OCI-LY3 (cell line): ENCODE results near the gene PIK3CA.
"Not testable (repeated sequence)": the region's sequence is repeated elsewhere in the genome, so short reads cannot be mapped to it uniquely, and the experiment has no call there.

Experiments
- H2AFZ ChIP-seq: fragments of 200-600, 300-600 bp; shearing (Covaris generic); 2 replicates; pipeline ENCODE4 v1.6.0; 2014; ENCODE audit warnings: antibody characterized with exemption, low read depth, low read length
- H3K27ac ChIP-seq: fragments of 200-600, 300-600 bp; sonication (generic); 2 replicates; pipeline ENCODE4 v1.5.1; 2014; ENCODE audit warnings: mild to moderate bottlenecking, low read length, moderate library complexity, mixed read lengths
- H3K27me3 ChIP-seq: fragments of 200-600, 300-600 bp; sonication (generic); 2 replicates; pipeline ENCODE4 v1.6.1; 2014; ENCODE audit warnings: low read depth, low read length, mixed read lengths
- H3K36me3 ChIP-seq: fragments of 200-600, 300-600 bp; sonication (generic); replicated peaks from 2 replicates; pipeline ENCODE3; 2014; ENCODE audit warnings: low read depth, low read length, mixed read lengths
- H3K4me1 ChIP-seq: fragments of 300-600, 200-600 bp; sonication (generic); 2 replicates; pipeline ENCODE4 v1.6.1; 2014; ENCODE audit warnings: low read length, mixed read lengths
- H3K4me2 ChIP-seq: fragments of 200-600, 300-600 bp; sonication (generic); 2 replicates; pipeline ENCODE4 v1.6.1; 2014; ENCODE audit warnings: low read length, mixed read lengths
- H3K4me3 ChIP-seq: fragments of 300-600, 200-600 bp; sonication (generic); 2 replicates; pipeline ENCODE4 v1.5.1; 2014; ENCODE audit warnings: antibody characterized with exemption, mild to moderate bottlenecking, low read length, moderate library complexity
- H3K79me2 ChIP-seq: fragments of 300-600, 200-600 bp; shearing (Covaris generic); 2 replicates; pipeline ENCODE4 v1.6.1; 2014; ENCODE audit warnings: mild to moderate bottlenecking, low read length, mixed read lengths
- H3K9ac ChIP-seq: fragments of 300-600, 200-600 bp; shearing (Covaris generic); 2 replicates; pipeline ENCODE4 v1.6.0; 2014; ENCODE audit warnings: mild to moderate bottlenecking, low read length, moderate library complexity
- H3K9me3 ChIP-seq: fragments of 200-600, 300-600 bp; shearing (Covaris generic); 2 replicates; pipeline ENCODE4 v1.6.1; 2014; ENCODE audit warnings: low read length, mixed read lengths; ENCODE audit not compliant: insufficient read depth
- H4K20me1 ChIP-seq: fragments of 200-600, 300-600 bp; sonication (generic); 2 replicates; pipeline ENCODE4 v1.6.1; 2016; ENCODE audit warnings: low read length, mixed read lengths; ENCODE audit not compliant: insufficient read depth
- CTCF ChIP-seq: fragments of 200-600, 300-600 bp; sonication (generic); IDR thresholded peaks from 2 replicates; pipeline ENCODE4 v1.5.1; 2014; ENCODE audit warnings: antibody characterized with exemption, low read length, low read depth
- EZH2phosphoT487 ChIP-seq: fragments of 200-600 bp; shearing (Covaris generic); IDR thresholded peaks from 2 replicates; pipeline ENCODE4 v1.6.1; 2018; ENCODE audit warnings: antibody characterized with exemption, mixed run types, low read depth

The PIK3CA gene

GRCh38 chr3:179268400-179269051, 120.4 kb downstream of the PIK3CA start:
- Histone ChIP-seq H3K36me3 (no peaks in the 10 kb centered on the region), H2AFZ (no peak overlapping the region), H4K20me1 (no peaks in the 10 kb centered on the region), H3K79me2 (no peaks in the 10 kb centered on the region), H3K4me3 (no peak overlapping the region), H3K4me1 (peaks cover 8% of the 10 kb centered on the region), H3K27ac (no peak overlapping the region), H3K9me3 (no peaks in the 10 kb centered on the region), H3K4me2 (no peak overlapping the region), H3K27me3 (no peaks in the 10 kb centered on the region; the same call in 1 of the 2 replicates), H3K9ac (no peak overlapping the region)
- TF ChIP-seq EZH2phosphoT487 (no peak), CTCF (no peak)

GRCh38 chr3:179269152-179269707, 121.1 kb downstream of the PIK3CA start:
- no peaks in the 10 kb centered on the region for H3K36me3 ChIP-seq
- no peak overlapping the region for H2AFZ ChIP-seq
- H3K79me2 ChIP-seq, result no peaks in the 10 kb centered on the region
- peaks cover 8% of the 10 kb centered on the region for H3K4me1 ChIP-seq
- no peaks in the 10 kb centered on the region for H4K20me1 ChIP-seq
- no peaks in the 10 kb centered on the region for H3K9me3 ChIP-seq
- TF ChIP-seq CTCF (no peak), EZH2phosphoT487 (no peak)
- no peak overlapping the region for H3K9ac ChIP-seq
- H3K4me2 ChIP-seq, result no peak overlapping the region
- H3K27ac ChIP-seq, result no peak overlapping the region
- no peak overlapping the region for H3K4me3 ChIP-seq
- H3K27me3 ChIP-seq, result no peaks in the 10 kb centered on the region; the same call in 1 of the 2 replicates

GRCh38 chr3:179272385-179272784, 124.2 kb downstream of the PIK3CA start:
- Histone ChIP-seq H3K79me2 (no peaks in the 10 kb centered on the region), H3K4me1 (no peaks in the 10 kb centered on the region), H3K4me3 (no peak overlapping the region), H3K27ac (no peak overlapping the region), H2AFZ (no peak overlapping the region), H3K9me3 (no peaks in the 10 kb centered on the region), H3K36me3 (no peaks in the 10 kb centered on the region), H3K9ac (no peak overlapping the region), H4K20me1 (no peaks in the 10 kb centered on the region), H3K27me3 (no peaks in the 10 kb centered on the region), H3K4me2 (no peak overlapping the region)
- TF ChIP-seq EZH2phosphoT487 (no peak), CTCF (peak; percentile 42)

GRCh38 chr3:179274434-179274833, 126.3 kb downstream of the PIK3CA start:
- not testable (repeated sequence) for H3K4me1 ChIP-seq, H4K20me1 ChIP-seq, H3K27me3 ChIP-seq, H3K27ac ChIP-seq, H3K9me3 ChIP-seq, H3K4me3 ChIP-seq, H3K9ac ChIP-seq, H3K79me2 ChIP-seq, H3K4me2 ChIP-seq, H3K36me3 ChIP-seq, H2AFZ ChIP-seq
